IPS-20b (cell line): ENCODE data around the gene JMJD4.

Source experiments
- H3K27ac ChIP-seq: one replicate; pipeline ENCODE4 v1.5.1; 2013; ENCODE audit warnings: low read length
- H3K27me3 ChIP-seq: 2 replicates; pipeline ENCODE4 v1.6.1; 2013; ENCODE audit warnings: mild to moderate bottlenecking, low read length, inconsistent platforms; ENCODE audit not compliant: insufficient read depth
- H3K36me3 ChIP-seq: 2 replicates; pipeline ENCODE4 v1.6.1; 2013; ENCODE audit warnings: low read depth, mild to moderate bottlenecking, inconsistent platforms, low read length, moderate library complexity; ENCODE audit not compliant: insufficient read depth
- H3K4me1 ChIP-seq: 2 replicates; pipeline ENCODE4 v1.6.1; 2013; ENCODE audit warnings: mild to moderate bottlenecking, control low read depth, inconsistent platforms, low read length, moderate library complexity; ENCODE audit not compliant: insufficient read depth
- H3K4me3 ChIP-seq: 2 replicates; pipeline ENCODE4 v1.5.1; 2013; ENCODE audit warnings: mild to moderate bottlenecking, low read length, inconsistent platforms
- H3K9ac ChIP-seq: 2 replicates; pipeline ENCODE4 v1.6.1; 2013; ENCODE audit warnings: low read depth, mild to moderate bottlenecking, inconsistent platforms, low read length, moderate library complexity
- H3K9me3 ChIP-seq: 2 replicates; pipeline ENCODE4 v1.6.1; 2013; ENCODE audit warnings: mild to moderate bottlenecking, low read depth, low read length, inconsistent platforms; ENCODE audit not compliant: insufficient read depth

Gene JMJD4

GRCh38 chr1:227774821-227775661 is 39.9 kb upstream of the JMJD4 start:
- H3K36me3 ChIP-seq, result peaks cover 16% of the 10 kb centered on the region
- H3K27me3 ChIP-seq, result no peaks in the 10 kb centered on the region
- no peaks in the 10 kb centered on the region for H3K4me1 ChIP-seq
- H3K9ac ChIP-seq, result no peak overlapping the region
- H3K9me3 ChIP-seq, result no peaks in the 10 kb centered on the region
- no peak overlapping the region for H3K27ac ChIP-seq
- H3K4me3 ChIP-seq, result no peak overlapping the region

DNA sequence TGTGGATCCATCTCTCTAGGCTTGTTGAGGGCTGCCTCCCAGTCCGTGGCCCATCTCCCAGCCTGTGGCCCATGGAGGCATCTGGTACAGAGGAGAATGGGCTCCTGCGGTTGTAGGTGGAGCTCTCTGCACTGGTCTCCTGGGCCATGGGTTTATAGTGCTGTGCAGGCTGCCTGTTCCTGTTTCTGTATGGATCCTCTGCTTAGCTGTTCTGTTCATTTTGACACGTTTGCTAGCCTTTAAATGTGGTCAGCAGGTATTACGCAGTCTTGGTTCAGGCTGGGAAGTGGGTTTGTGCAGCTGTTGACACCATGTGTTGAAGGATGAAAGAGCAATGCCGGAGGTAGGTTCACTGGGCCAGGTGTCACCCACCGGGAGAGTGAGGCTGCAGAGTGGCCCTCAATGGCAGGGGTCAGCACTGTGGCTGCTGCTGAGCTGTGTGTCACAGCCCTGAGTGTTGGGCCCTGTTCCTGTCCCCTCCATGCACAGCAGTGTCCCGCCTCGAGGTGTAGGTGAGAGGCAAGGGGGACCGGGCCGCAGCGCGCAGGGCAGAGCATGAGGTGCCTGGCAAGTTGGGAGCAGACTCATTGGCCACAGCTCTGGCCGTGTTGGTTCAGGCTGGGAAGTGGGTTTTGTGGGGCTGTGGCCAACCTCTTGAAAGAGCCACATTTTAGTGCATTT is 39.1 kb upstream of the JMJD4 start:
- Histone ChIP-seq H3K4me1 (no peaks in the 10 kb centered on the region), H3K27me3 (no peaks in the 10 kb centered on the region), H3K36me3 (peaks cover 19% of the 10 kb centered on the region), H3K9me3 (no peaks in the 10 kb centered on the region), H3K9ac (no peak overlapping the region), H3K4me3 (no peak overlapping the region), H3K27ac (no peak overlapping the region)

GRCh38 chr1:227773558-227773957 is 38.5 kb upstream of the JMJD4 start:
- Histone ChIP-seq H3K27me3 (no peaks in the 10 kb centered on the region), H3K4me1 (no peaks in the 10 kb centered on the region), H3K9me3 (no peaks in the 10 kb centered on the region), H3K27ac (no peak overlapping the region), H3K4me3 (no peak overlapping the region), H3K9ac (no peak overlapping the region), H3K36me3 (peaks cover 25% of the 10 kb centered on the region)

- Histone ChIP-seq H3K9me3 (no peaks in the 10 kb centered on the region), H3K27me3 (no peaks in the 10 kb centered on the region), H3K9ac (no peak overlapping the region), H3K27ac (no peak overlapping the region), H3K36me3 (peaks cover 43% of the 10 kb centered on the region), H3K4me3 (no peak overlapping the region), H3K4me1 (no peaks in the 10 kb centered on the region)
Observed at GRCh38 chr1:227771771-227772170, 36.7 kb upstream of the JMJD4 start.

- H3K9me3 ChIP-seq, result no peaks in the 10 kb centered on the region
- H3K4me3 ChIP-seq, result no peak overlapping the region
- no peak overlapping the region for H3K27ac ChIP-seq
- peaks cover 44% of the 10 kb centered on the region for H3K36me3 ChIP-seq
- H3K4me1 ChIP-seq, result no peaks in the 10 kb centered on the region
- no peaks in the 10 kb centered on the region for H3K27me3 ChIP-seq
- no peak overlapping the region for H3K9ac ChIP-seq
Observed at GRCh38 chr1:227771326-227771725, 36.2 kb upstream of the JMJD4 start.

- Histone ChIP-seq H3K27ac (no peak overlapping the region), H3K9me3 (no peaks in the 10 kb centered on the region), H3K27me3 (no peaks in the 10 kb centered on the region), H3K9ac (no peak overlapping the region), H3K4me1 (no peaks in the 10 kb centered on the region), H3K4me3 (no peak overlapping the region), H3K36me3 (peaks cover 39% of the 10 kb centered on the region)
Observed at GRCh38 chr1:227770812-227771211, 35.7 kb upstream of the JMJD4 start.

DNA sequence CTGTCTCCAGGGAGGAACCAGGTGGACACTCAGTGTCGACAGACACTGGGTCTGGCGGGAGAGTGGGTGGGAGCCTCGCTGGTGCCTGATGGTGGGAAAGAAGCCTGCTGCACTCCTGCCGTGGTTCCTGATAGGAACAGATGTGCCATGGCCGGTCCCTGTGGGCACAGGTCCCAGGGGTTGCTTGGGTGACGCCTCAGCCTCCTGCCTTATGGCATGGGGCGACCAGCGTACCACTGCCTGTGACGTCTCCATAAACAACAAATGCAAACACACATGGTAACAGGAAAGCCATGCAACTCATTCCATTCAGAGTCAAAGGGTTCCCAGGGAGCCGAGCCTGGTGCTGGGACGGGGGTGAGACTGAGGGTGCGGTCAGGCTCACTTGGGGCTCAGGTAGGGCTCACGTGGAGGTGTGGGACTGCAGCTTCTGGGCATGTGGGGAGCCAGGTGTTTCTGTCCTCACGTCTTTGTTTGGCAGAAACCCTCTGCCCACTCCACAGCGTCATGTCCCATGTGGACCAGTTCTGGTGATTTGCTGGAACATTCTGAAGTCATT is 34.9 kb upstream of the JMJD4 start:
- peaks cover 31% of the 10 kb centered on the region for H3K36me3 ChIP-seq
- no peak overlapping the region for H3K9ac ChIP-seq
- no peak overlapping the region for H3K27ac ChIP-seq
- no peaks in the 10 kb centered on the region for H3K9me3 ChIP-seq
- H3K4me1 ChIP-seq, result no peaks in the 10 kb centered on the region
- H3K4me3 ChIP-seq, result no peak overlapping the region
- no peaks in the 10 kb centered on the region for H3K27me3 ChIP-seq

GRCh38 chr1:227769047-227769935 is 34.2 kb upstream of the JMJD4 start:
- Histone ChIP-seq H3K27ac (no peak overlapping the region), H3K27me3 (no peaks in the 10 kb centered on the region), H3K9me3 (no peaks in the 10 kb centered on the region), H3K9ac (no peak overlapping the region), H3K4me3 (no peak overlapping the region), H3K4me1 (no peaks in the 10 kb centered on the region), H3K36me3 (peaks cover 31% of the 10 kb centered on the region)

GRCh38 chr1:227768640-227769039 is 33.5 kb upstream of the JMJD4 start:
- Histone ChIP-seq H3K27me3 (no peaks in the 10 kb centered on the region), H3K27ac (no peak overlapping the region), H3K9ac (no peak overlapping the region), H3K4me3 (no peak overlapping the region), H3K9me3 (no peaks in the 10 kb centered on the region), H3K4me1 (no peaks in the 10 kb centered on the region), H3K36me3 (peaks cover 31% of the 10 kb centered on the region)

GRCh38 chr1:227768125-227768439 is 33.0 kb upstream of the JMJD4 start:
- Histone ChIP-seq H3K9ac (no peak overlapping the region), H3K36me3 (peaks cover 31% of the 10 kb centered on the region), H3K27ac (no peak overlapping the region), H3K4me1 (no peaks in the 10 kb centered on the region), H3K9me3 (no peaks in the 10 kb centered on the region), H3K27me3 (no peaks in the 10 kb centered on the region), H3K4me3 (no peak overlapping the region)

GRCh38 chr1:227767401-227768124 is 32.5 kb upstream of the JMJD4 start:
- Histone ChIP-seq H3K9ac (no peak overlapping the region), H3K4me3 (no peak overlapping the region), H3K27me3 (no peaks in the 10 kb centered on the region), H3K36me3 (peaks cover 31% of the 10 kb centered on the region), H3K4me1 (no peaks in the 10 kb centered on the region), H3K27ac (no peak overlapping the region), H3K9me3 (no peaks in the 10 kb centered on the region)
